GM19240 (cell line): ENCODE measurements around the gene FAM210A.

Source experiments
- DNase-seq: peaks from one replicate; pipeline ENCODE4 v3.0.0; 2011; ENCODE audit warnings: low spot score; ENCODE audit not compliant: insufficient read length

The FAM210A gene

GRCh38 chr18:13622751-13623150 lies 103.6 kb downstream of the FAM210A start:
- no peak for DNase-seq

GRCh38 chr18:13621886-13622619 lies 104.3 kb downstream of the FAM210A start:
- DNase-seq, result no peak

GRCh38 chr18:13621446-13621849 lies 104.9 kb downstream of the FAM210A start:
- no peak for DNase-seq

- no peak for DNase-seq
Measured at GRCh38 chr18:13620818-13621445, 105.4 kb downstream of the FAM210A start.

- DNase-seq, result no peak
Measured at GRCh38 chr18:13620206-13620672, 106.1 kb downstream of the FAM210A start.

GRCh38 chr18:13619505-13620205 lies 106.7 kb downstream of the FAM210A start:
- DNase-seq, result no peak

- no peak for DNase-seq
Measured at GRCh38 chr18:13618760-13619438, 107.5 kb downstream of the FAM210A start.

- no peak for DNase-seq
Measured at GRCh38 chr18:13617826-13618515, 108.4 kb downstream of the FAM210A start.

- no peak for DNase-seq
Measured at GRCh38 chr18:13616525-13617035, 109.8 kb downstream of the FAM210A start.

- DNase-seq, result no peak
Measured at GRCh38 chr18:13616041-13616440, 110.3 kb downstream of the FAM210A start.

GRCh38 chr18:13615432-13615861 lies 110.9 kb downstream of the FAM210A start:
- no peak for DNase-seq

- DNase-seq, result no peak
Measured at GRCh38 chr18:13614641-13615288, 111.6 kb downstream of the FAM210A start.

- DNase-seq, result no peak
Measured at GRCh38 chr18:13613591-13614501, 112.5 kb downstream of the FAM210A start.
